HG03575 (cell line): ENCODE data around the gene A4GALT.
"Not testable (repeated sequence)": the region's sequence is repeated elsewhere in the genome, so short reads cannot be mapped to it uniquely, and the experiment has no call there.

Experiments used
- ATAC-seq: cut with Tn5 transposase; IDR thresholded peaks from one replicate; pipeline ENCODE4 v1.9.1; 2021; ENCODE audit not compliant: unreplicated experiment, insufficient number of reproducible peaks, low FRiP score; ENCODE audit errors: extremely low read depth

A4GALT gene

DNA sequence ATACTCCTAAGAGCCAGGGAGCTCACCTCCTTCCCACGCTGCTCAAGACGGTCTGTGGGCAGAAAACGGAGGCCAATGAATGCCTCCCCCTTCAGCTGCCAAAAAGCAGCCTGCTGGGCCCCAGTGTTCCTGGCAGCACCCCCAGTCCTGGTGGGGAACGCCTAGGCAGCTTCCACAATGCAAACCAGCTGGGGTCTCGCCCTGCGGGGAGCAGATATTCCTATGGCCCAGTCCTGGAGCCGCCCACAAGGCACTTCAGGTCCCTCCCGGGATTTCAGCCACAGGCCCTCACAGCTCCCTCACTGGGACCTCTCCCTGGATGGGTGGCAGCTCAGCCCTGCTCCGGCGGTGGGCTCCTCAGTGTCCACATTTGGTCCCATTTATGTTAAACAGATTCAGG lies 29.2 kb downstream of the A4GALT start:
- ATAC-seq = no peak

DNA sequence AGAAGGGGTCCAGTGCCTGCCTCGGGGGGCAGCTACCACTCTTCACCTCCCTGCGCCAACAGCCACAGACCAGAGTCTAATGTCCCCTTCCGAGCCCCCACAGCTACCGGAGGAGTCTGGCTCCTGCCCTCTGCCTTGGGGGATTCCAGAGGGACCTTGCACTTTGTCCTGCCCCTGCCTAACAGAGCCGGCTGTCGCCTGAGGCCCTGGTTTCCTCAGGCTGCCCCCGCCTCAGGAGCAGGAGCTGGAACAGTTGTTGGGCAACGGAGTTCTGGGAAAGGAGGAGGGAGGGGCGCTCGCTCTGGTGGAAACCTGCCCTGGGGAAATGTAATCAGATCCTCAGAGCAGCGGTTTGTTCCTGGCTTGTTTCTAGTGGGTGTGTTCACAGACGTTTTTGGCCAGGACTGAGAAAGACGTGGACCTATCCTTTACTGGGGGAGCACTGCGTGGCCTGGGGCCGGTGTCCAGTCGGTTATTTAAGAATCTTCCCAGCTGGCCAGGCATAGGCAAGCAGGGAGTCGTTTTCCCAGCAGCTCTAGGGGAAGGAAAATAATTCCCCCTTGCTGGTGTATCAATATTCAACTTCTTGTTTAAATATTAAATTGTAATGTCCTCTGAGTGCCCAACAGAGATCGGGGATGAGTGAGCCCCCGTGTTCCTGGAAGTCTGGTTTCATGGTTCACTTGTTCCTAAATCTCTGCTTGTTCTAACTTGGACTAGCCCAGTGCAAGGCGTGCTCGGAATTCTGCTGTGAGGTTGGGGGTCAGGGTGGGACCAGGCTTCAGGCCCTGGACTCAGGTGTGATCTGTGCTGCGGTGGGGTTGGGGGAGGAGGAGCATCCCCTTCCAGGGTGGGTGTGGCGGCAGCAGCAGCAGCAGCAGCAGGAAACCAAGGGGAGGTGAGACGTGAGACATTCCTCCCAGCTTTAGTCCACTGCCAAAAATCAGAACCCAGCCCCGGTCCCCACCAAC lies 32.1 kb downstream of the A4GALT start:
- ATAC-seq = no peak

DNA sequence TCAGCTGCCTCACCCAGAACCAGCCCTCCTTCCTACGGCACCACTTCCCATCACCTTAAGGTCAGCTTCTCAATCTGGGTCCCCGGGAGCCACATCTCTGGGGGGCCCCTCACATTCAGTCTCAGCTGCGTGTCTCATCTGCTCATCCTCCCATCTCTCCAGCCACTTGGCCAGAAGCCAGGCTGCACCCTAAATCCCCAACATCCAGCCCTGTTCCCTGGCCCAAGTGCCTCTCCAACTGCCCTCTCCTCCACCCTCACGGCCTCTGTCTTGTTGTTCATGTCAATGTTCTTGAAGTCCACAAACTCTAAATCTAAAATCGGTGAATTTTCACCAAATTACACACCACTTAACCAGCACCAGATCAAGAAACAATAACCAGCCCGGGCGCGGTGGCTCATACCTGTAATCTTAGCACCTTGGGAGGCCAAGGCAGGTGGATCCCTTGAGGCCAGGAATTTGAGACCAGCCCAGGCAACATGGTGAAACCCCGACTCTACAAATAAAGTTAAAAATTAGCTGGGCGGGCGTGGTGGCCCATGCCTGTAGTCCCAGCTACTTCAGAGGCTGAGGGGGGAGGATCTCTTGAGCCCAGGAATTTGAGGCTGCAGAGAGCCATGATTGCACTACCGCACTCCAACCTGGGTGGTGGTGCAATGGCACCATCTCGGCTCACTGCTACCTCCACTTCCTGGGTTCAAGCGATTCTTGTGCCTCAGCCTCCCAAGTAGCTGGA lies 33.7 kb downstream of the A4GALT start:
- no peak for ATAC-seq

DNA sequence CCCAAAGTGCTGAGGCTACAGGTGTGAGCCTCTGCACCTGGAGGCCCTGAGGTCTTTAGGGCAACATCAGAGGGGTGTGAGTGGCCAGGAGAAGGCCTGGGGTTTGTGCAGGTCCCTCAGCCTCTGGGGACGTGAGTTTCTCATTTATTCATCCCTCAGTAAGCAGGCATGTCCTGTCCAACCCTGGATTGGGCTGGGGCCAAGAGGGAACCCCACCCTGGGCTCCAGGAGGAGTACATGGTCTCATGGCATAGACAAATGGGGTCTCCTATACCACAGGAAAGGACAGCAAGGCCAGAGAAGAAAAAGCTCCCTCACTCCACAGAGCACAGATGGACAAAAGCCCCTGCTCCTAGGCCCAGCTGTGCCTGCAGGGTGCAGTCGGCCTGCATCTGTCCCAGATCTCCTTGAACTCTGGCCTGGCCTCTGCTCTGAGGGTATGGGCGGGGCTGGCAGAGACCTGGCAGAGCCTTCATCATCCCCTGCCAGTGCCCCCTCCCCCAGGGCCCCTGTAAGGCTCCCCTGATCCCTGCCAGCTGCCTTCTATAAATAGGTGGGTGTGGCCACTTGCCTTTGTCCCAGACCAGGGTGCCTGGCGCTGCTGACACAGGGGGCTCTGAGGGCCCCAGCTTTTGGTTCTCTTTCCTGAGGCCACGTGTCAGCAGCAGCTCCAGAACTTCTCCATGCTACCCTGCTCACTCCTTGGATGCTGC lies 34.6 kb downstream of the A4GALT start:
- no peak for ATAC-seq

DNA sequence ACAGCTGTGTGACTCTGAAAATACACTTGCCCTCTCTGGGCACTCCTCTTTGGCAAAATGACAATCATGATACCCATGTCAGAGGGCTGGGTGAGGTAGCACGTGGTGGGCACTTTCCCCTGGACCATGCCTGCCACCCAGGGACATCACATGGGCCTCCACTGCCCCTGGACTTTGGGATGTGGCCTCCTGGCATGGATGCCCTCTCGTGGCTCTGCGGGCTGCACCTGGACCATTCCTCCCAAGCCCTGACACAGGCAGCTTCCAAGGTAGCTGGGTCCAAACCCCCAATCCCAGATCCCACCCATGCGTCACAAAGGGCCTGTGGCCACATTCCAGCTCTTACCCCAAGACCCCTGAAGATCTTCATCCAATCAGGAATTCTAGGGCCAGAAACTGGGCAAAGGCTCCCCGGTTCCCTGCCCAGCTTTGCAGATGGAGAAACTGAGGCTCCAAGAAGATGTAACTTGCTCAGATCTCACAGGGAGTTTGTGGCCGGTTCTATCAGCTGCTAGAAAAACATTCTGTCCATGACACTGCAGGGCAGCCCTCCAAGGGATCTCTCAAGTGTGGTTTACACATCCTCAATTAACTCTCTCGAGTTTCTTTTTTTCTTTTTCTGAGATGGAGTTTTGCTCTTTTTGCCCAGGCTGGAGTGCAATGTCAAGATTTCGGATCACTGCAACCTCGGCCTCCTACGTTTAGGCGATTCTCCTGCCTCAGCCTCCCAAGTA lies 36.0 kb downstream of the A4GALT start:
- no peak for ATAC-seq

DNA sequence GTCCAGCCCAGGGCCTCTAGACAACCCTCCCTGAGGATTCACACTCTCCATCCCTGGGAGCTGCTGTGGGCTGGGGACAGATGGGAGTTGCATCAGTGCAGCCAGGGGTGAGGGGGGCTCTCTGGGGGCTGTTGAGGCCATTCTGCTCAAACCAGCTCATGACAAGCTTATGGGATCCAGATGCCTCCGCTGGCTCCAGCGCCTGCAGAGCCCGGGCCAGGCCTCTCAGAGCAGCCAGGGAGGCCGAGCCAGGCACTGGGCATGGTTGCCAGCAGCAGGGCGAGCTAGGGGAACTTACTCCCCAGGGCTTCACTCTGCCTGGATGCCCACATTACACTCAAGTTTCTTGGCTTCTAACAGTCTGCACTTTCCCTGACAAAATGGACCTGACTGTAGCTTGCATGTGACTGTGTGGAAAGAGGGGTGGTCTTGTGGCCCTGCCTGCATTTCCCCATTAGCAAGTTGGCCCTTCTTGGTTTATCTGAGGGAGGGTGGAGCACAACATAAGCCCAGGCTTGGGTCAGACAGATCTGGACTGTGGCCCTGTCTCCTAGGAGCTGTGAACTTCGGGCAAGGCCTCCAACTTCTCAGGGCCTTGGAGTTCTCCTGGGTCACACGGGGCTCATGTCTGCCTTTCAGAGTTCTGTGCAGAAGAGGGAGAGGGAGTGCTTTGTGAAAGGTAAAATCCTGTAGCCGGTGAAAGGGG lies 36.9 kb downstream of the A4GALT start:
- ATAC-seq = no peak

DNA sequence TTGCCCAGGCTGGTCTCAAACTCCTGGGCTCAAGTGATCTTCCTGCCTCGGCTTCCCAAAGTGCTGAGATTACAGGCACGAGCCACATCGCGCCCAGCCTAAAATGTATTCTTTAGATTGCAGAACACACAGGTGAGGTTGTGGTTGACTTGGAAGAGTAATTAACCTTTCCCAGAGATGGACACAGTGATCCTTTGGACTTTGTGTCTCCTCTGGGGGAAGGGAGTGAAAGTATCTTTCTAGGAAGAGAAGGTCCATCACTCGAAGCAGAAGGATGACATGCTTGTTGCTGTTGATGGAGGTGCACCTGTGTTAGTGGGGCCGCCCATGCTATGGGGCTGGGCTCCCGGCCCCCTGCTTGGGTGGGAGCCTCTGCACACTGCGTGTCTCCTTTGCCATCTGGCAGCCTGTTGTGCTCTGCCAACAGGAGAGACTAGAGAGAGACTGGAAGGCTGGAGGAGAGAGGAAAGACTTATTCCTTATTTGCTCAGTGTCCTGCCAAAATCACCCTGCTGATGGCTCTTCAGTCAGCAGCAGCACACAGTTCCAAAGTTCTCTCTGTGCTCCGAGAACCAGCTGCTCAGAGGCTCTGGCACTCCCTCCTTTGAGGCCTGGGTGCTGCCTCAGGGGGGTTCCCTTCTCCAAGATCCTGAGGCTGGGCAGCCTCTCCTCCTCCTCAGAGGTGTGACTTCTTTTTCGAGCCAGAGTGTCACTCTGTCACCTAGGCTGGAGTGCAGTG lies 38.4 kb downstream of the A4GALT start:
- no peak for ATAC-seq

DNA sequence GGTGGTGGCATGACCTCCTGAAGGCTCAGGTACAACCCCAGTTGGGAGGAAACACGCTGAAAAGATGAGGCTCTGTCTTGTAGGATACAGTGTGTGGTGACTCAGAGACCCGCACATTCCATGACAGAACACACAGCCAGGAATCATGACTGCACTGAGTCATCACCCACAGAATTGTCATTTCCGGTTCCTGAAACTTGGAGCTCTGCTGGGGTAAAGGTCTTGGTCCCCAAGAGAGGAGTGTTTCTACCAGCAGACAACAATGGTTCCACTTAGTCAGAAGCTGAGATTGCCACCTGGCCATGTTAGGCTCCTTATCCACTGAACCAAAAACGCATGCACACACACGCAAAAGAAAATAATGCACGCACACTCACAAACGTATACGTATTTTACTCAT lies 40.0 kb downstream of the A4GALT start:
- ATAC-seq = no peak

DNA sequence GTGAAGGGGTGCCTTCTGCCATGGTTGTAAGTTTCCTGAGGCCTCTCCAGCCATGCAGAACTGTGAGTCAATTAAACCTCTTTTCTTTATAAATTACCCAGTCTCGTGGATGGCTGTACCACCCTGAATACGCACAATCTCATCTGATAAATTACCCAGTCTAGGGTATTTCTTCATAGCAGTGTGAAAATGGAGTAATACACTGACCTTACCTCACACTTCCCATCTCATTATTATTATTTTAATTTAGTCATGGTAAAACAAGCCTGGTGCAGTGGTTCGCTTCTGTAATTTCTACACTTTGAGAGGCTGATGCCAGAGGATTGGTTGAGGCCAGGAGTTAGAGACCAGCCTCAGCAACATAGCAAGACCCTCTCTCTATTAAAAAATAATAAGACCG lies 41.0 kb downstream of the A4GALT start:
- ATAC-seq = no peak

DNA sequence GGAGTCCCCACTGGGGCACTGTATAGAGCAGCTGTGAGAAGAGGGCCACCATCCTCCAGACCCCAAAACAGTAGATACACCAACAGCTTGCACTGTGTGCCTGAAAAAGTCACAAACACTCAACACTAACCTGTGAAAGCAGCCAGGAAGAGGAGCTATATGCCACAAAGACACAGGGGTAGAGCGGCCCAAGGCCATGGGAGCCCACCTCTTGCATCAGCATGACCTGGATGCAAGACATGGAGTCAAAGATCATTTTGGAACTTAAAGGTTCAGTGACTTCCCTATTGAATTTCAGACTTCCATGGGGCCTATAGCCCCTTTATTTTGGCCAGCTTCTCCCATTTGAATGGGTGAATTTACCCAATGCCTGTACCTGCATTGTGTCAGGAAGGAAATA lies 41.8 kb downstream of the A4GALT start:
- ATAC-seq = no peak

DNA sequence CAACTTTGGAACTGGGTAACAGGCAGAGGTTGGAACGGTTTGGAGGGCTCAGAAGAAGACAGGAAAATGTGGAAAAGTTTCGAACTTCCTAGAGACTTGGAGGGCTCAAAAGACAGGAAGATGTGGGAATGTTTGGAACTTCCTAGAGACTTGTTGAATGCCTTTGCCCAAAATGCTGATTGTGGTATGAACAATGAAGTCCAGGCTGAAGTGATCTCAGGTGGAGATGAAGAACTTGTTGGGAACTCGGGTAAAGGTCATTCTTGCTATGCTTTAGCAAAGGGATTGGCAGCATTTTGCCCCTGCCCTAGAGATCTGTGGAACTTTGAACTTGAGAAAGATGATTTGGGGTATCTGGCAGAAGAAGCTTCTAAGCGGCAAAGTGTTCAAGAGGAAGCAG lies 42.7 kb downstream of the A4GALT start:
- not testable (repeated sequence) for ATAC-seq

DNA sequence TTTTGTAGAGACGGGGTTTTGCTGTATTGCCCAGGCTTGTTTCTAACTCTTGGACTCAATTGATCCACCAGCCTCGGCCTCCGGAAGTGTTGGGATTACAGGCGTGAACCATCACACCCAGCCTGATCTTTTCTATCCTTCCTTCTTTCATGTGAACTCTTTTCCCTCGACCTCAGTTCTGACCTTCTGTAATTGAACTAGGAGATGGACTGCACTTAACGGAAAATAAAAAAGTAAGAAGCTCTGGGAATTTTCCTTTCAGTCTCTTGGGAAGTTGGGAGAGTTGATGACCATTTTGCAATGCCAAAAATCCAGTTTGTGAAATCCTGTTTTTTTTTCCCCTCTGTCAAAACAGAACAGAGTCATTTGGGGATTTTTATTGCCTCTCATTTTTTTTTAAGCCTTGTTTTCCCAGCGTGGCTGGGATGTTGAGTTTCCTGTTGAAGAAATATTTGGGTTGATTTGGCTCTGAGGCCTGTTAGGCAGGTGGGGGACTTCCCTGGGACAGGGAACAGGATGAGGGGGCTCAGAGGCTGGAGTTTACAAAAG lies 44.5 kb downstream of the A4GALT start:
- no peak for ATAC-seq

DNA sequence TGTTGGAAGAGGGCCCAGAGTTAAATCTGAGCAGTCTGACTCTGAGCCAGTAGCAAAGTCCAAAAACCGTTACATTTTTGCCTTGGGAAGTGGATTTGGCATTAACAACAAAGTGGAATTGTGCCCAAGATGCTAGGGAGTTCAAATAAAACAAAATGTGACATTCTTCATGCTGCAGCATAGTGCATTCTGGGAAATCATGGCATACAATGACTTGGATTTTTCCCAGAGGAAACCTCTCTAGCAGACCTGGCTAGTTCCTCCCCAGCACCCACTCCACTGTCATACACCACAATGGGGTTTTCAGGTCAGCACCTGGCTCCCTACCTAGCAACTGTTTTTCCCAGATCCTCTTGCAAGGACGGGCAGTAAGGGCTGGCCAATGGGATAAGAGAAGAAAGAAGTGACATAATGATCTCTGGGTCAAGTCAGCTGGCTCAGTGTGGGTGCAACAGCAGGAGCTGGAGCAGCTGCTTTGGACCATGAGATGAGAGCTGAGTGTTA lies 46.7 kb downstream of the A4GALT start:
- ATAC-seq = no peak

DNA sequence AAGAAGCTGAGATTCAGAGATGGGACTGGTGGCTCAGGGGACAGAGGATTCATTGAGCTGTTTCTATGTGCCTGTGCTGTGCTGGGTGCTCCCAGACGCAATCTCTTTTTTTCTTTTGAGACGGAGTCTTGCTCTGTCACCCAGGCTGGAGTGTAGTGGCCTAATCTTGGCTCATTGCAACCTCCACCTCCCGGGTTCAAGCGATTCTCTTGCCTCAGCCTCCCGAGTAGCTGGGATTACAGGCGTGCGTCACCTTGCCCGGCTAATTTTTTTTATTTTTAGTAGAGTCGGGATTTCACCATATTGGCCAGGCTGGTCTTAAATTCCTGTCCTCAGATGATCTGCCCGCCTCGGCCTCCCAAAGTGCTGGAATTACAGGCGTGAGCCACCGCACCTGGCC lies 47.6 kb downstream of the A4GALT start:
- ATAC-seq = not testable (repeated sequence)

DNA sequence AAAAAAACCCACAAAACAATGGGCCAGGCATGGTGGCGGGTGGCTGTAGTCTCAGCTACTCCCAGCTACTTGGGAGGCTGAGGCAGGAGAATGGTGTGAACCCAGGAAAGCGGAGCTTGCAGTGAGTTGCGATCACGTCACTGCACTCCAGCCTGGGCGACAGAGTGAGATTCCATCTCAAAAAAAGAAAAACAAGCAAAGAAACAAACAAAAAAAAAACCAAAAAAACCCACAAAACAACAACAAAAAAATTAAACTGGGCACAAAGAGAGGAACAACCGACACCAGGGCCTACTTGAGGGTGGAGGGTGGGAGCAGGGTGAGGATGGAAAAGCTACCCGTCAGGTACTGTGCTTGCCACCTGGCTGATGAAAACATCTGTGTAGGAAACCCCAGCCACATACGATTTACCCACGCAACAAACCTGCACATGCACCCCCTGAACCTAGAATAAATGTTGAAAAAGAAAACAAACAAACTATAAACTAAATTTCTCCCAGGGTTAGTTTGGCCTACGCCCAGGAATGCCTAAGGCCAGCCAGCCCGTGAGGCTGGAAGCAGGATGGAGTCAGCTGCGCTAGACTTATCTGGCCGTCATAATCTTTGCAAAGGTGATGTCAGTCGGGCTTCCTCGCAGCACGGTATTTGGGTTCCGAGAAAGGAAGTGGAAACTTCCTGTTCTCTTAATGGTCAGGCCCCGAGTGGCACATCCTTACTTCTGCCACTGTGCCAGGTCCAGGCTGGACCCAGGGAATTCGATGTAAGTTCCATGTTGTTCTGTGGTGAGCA lies 49.6 kb downstream of the A4GALT start:
- no peak for ATAC-seq

DNA sequence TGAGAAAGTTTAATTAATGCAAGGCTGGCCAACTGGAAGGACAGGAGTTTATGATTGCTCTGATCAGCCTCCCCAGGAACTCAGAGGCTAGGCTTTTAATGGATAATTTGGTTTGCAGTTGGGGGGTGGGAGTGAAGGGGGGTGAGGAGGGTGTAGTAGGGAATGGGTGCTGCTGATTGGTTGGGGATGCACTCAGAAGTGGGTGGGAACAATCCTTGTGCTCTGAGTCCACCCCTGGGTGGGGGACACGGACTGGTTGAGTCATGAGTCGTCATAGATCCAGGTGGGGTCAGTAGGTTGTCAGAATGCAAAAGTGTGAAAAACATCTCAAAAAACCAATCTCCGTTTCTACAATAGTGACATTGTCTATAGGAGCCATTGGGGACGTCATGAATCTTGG lies 50.6 kb downstream of the A4GALT start:
- no peak for ATAC-seq

DNA sequence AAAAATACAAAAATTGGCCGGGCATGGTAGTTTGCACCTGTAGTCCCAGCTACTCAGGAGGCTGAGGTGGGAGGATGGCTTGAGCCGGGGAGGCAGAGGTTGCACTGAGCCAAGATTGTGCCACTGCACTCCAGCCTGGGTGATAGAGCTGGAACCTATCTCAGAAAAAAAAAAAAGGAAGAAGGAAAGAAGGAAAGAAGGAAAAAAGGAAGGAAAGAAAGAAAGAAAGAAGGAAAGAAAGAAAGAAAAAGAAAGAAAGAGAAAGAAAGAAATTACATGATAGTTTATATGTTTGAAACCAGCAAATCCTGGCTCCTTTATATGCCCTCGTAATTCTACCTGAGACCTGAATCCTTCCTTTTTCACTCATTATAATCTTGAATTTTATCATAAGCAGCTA lies 54.3 kb downstream of the A4GALT start:
- not testable (repeated sequence) for ATAC-seq
